PC-9 (cell line): ENCODE results near the gene DYSF. TPM values are rescaled to one million over a fixed set of nuclear protein-coding genes. Genes with fewer than 3 reads are reported as not detected.
"Not testable (repeated sequence)": the region's sequence is repeated elsewhere in the genome, so short reads cannot be mapped to it uniquely, and the experiment has no call there.

ENCODE experiments used
- BruUV-seq: library from RNA; stranded (reverse); fragments of 400-500 nt; replicated peaks from 2 replicates; lab custom pipeline; 2021; lab: Mats Ljungman, UMichigan
- CTCF ChIA-PET: fragments of 300-600 bp; sonication (Branson Sonifier 250); formaldehyde crosslinking; loops from one replicate; lab custom pipeline; 2022; ENCODE audit warnings: antibody characterized with exemption; lab: Charles Lee
- POLR2A ChIA-PET: fragments of 300-600 bp; sonication (Branson Sonifier 250); formaldehyde crosslinking; loops from one replicate; lab custom pipeline; 2022; ENCODE audit warnings: antibody characterized with exemption; ENCODE audit not compliant: unreplicated experiment; lab: Charles Lee
- DNase-seq, 2 experiments: peaks; one replicate each; pipeline versions ENCODE4 v3.0.0 to v3.0.0-alpha.2; 2015 to 2022; ENCODE audit warnings: mixed read lengths in 1 of 2
- H2AFZ ChIP-seq: fragments of 200-600 bp; sonication (generic); 2 replicates; pipeline ENCODE4 v1.8.1; 2017; ENCODE audit warnings: antibody characterized with exemption
- H3F3A ChIP-seq: fragments of 200-600 bp; sonication (generic); 2 replicates; pipeline ENCODE4 v1.8.1; 2017; ENCODE audit warnings: antibody characterized with exemption, mild to moderate bottlenecking, low read depth; ENCODE audit not compliant: insufficient read depth
- H3K27ac ChIP-seq: fragments of 200-600 bp; sonication (generic); 2 replicates; pipeline ENCODE4 v1.6.1; 2016; ENCODE audit warnings: mixed run types
- H3K27me3 ChIP-seq: fragments of 200-600 bp; sonication (generic); 2 replicates; pipeline ENCODE4 v1.6.1; 2016; ENCODE audit warnings: low read depth, mixed run types; ENCODE audit not compliant: insufficient read depth
- H3K36me3 ChIP-seq: fragments of 200-600 bp; sonication (generic); 2 replicates; pipeline ENCODE4 v1.6.1; 2016; ENCODE audit warnings: low read depth, mixed run types
- H3K4me1 ChIP-seq: fragments of 200-600 bp; sonication (generic); replicated peaks from 2 replicates; pipeline ENCODE4 v1.6.1; 2016; ENCODE audit warnings: mixed run types; ENCODE audit not compliant: insufficient read depth
- H3K4me2 ChIP-seq: fragments of 200-600 bp; sonication (generic); 2 replicates; pipeline ENCODE4 v1.6.1; 2017; ENCODE audit warnings: mixed run types
- H3K4me3 ChIP-seq: fragments of 200-600 bp; sonication (generic); 2 replicates; pipeline ENCODE4 v1.6.1; 2016; ENCODE audit warnings: mixed run types
- H3K79me2 ChIP-seq: fragments of 200-600 bp; sonication (generic); 2 replicates; pipeline ENCODE4 v1.6.1; 2017; ENCODE audit warnings: low read depth, mixed run types
- H3K9me2 ChIP-seq: fragments of 200-600 bp; sonication (generic); 2 replicates; pipeline ENCODE4 v1.8.1; 2017; ENCODE audit warnings: mild to moderate bottlenecking; ENCODE audit not compliant: insufficient read depth
- H3K9me3 ChIP-seq: fragments of 200-600 bp; sonication (generic); 2 replicates; pipeline ENCODE4 v1.8.1; 2016; ENCODE audit warnings: low read depth; ENCODE audit not compliant: insufficient read depth
- H4K20me1 ChIP-seq: fragments of 200-600 bp; sonication (generic); 2 replicates; pipeline ENCODE4 v1.8.1; 2017; ENCODE audit not compliant: insufficient read depth
- CTCF ChIP-seq: fragments of 200-600 bp; sonication (generic); conservative IDR thresholded peaks from 2 replicates; pipeline ENCODE4 v1.6.1; 2017; ENCODE audit warnings: mixed run types, antibody characterized with exemption, mild to moderate bottlenecking, moderate library complexity
- EZH2 ChIP-seq: fragments of 200-600 bp; sonication (generic); IDR thresholded peaks from 2 replicates; pipeline ENCODE4 v1.8.0; 2017; ENCODE audit warnings: antibody characterized with exemption, low read depth
- intact Hi-C: fragments of 100-400 bp; cut with micrococcal nuclease; formaldehyde crosslinking; loops from one replicate; pipeline ENCODE4 v1.10.0; 2022; ENCODE audit not compliant: unreplicated experiment
- total RNA-seq: library from RNA; stranded (reverse); gene quantifications from 2 replicates; pipeline ENCODE4 v1.2.3, GENCODE V29; 2021

The DYSF gene
- total RNA-seq, 1 experiment from 2014 or later: 12.2 TPM

- Histone ChIP-seq H4K20me1 (no peaks in the 10 kb centered on the region), H3K27me3 (no peaks in the 10 kb centered on the region), H3K4me2 (no peak overlapping the region), H3K36me3 (0 out of 2 replicates have a peak, but pooled peaks cover 5% of the 10 kb centered on the region), H3K4me1 (no peaks in the 10 kb centered on the region), H3K4me3 (no peak overlapping the region), H3K79me2 (no peaks in the 10 kb centered on the region), H3K27ac (no peak overlapping the region), H3F3A (no peaks in the 10 kb centered on the region), H2AFZ (no peak overlapping the region), H3K9me2 (no peaks in the 10 kb centered on the region), H3K9me3 (peaks cover 22% of the 10 kb centered on the region; the same call in 1 of the 2 replicates)
- no TSS peak for BruUV-seq
- ChIA-PET CTCF (no interaction called here), POLR2A (no interaction called here)
- no peak for TF ChIP-seq EZH2
- no peak for DNase-seq
- intact Hi-C loops: no loop called here
Observed at GRCh38 chr2:71655498-71655897, 202.1 kb downstream of the DYSF start.

DNA sequence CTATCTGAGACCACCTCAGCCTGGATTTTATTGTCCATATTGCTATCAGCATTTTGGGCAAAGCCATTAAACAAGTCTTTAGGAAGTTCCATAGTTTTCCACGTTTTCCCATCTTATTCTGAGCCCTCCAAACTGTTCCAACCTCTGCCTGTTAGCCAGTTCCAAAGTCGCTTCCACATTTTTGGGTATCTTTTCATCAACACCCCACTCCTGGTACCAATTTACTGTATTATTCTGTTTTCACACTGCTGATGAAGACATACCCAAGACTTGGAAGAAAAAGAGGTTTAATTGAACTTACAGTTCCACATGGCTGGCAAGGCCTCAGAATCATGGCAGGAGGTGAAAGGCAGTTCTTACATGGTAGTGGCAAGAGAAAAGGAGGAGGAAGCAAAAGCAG, 204.9 kb downstream of the DYSF start:
- H3K9me3 ChIP-seq: peaks cover 22% of the 10 kb centered on the region; the same call in 1 of the 2 replicates
- H4K20me1 ChIP-seq, H3K27ac ChIP-seq, H3K9me2 ChIP-seq, CTCF ChIA-PET, H3K4me1 ChIP-seq, POLR2A ChIA-PET, H3K27me3 ChIP-seq, DNase-seq, H3F3A ChIP-seq, H3K79me2 ChIP-seq, intact Hi-C loops, H3K36me3 ChIP-seq, H2AFZ ChIP-seq, BruUV-seq, H3K4me3 ChIP-seq, H3K4me2 ChIP-seq: not testable (repeated sequence)

DNA sequence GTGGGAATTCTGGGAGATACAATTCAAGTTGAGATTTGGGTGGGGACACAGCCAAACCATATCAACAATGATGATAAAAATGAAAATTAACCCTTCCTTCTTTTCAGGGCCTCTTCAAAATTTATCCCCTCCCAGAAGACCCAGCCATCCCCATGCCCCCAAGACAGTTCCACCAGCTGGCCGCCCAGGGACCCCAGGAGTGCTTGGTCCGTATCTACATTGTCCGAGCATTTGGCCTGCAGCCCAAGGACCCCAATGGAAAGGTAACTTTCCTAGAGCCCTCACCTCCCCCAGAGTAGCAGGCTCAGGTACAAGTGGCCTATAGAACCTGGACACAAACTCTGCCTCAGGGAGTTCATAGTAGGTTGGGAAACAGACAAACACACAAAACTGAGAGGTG, 205.4 kb downstream of the DYSF start:
- Histone ChIP-seq H3K9me2 (no peaks in the 10 kb centered on the region), H3K4me3 (no peak overlapping the region), H3K27ac (no peak overlapping the region), H3K9me3 (peaks cover 22% of the 10 kb centered on the region; the same call in 1 of the 2 replicates), H3K27me3 (no peaks in the 10 kb centered on the region), H3K36me3 (0 out of 2 replicates have a peak, but pooled peaks cover 5% of the 10 kb centered on the region), H3K4me1 (no peaks in the 10 kb centered on the region), H3K4me2 (no peak overlapping the region), H3K79me2 (no peaks in the 10 kb centered on the region), H4K20me1 (no peaks in the 10 kb centered on the region), H3F3A (peaks cover 8% of the 10 kb centered on the region; the same call in 1 of the 2 replicates), H2AFZ (no peak overlapping the region)
- no peak for TF ChIP-seq EZH2
- TF ChIP-seq CTCF: no peak
- ChIA-PET CTCF (no interaction called here), POLR2A (no interaction called here)
- no peak for DNase-seq
- intact Hi-C loops: no loop called here
- no TSS peak for BruUV-seq

DNA sequence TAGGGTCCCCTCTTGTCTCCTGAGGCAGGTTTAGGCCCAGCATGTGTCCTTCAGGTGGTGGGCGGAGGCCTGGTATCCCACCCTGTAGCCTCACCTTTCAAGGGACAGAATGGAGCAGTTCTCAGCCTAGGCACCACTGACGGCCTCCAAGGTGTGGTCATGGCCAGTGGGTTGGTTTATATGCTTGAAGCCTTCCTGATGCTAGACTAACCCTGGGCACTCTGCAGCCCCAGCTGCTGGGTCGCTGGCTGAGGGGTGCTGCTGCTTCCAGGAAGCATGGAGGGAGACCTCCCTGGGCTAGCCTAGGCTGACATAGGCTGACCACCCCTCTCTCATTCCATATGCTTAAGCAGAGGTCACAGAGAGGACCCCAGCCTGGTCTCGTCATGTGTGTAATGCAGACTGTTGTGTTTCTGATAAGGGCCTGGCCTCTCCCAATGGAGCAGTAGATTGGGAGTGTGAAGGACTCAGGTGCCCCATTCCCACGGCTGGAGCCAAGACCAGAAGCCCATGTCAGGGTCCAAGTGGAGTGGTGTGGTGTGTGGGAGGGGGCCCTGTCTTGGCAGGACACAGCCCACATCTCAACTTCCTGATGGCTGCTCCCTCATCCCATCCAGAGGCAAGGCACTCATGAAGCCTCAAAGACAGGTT, 206.6 kb downstream of the DYSF start:
- no peak for TF ChIP-seq CTCF
- H3K9me3 ChIP-seq: peaks cover 22% of the 10 kb centered on the region; the same call in 1 of the 2 replicates
- no peak for DNase-seq
- H3F3A ChIP-seq: peaks cover 8% of the 10 kb centered on the region; the same call in 1 of the 2 replicates
- no peak overlapping the region for H2AFZ ChIP-seq
- no peaks in the 10 kb centered on the region for H3K4me1 ChIP-seq
- no TSS peak for BruUV-seq
- H3K36me3 ChIP-seq: 0 out of 2 replicates have a peak, but pooled peaks cover 5% of the 10 kb centered on the region
- no peak overlapping the region for H3K4me3 ChIP-seq
- intact Hi-C loops: no loop called here
- no peaks in the 10 kb centered on the region for H3K27me3 ChIP-seq
- ChIA-PET POLR2A (no interaction called here), CTCF (no interaction called here)
- H3K9me2 ChIP-seq: no peaks in the 10 kb centered on the region
- no peaks in the 10 kb centered on the region for H4K20me1 ChIP-seq
- H3K27ac ChIP-seq: no peak overlapping the region
- H3K79me2 ChIP-seq: no peaks in the 10 kb centered on the region
- H3K4me2 ChIP-seq: no peak overlapping the region
